CD4-positive, alpha-beta T cell treated with Interferon gamma for 1 hour (primary cell): ENCODE measurements around the gene HNRNPAB.
"Not testable (repeated sequence)": the region's sequence is repeated elsewhere in the genome, so short reads cannot be mapped to it uniquely, and the experiment has no call there.

Source experiments
- DNase-seq: peaks from one replicate; pipeline ENCODE4 v3.0.0-alpha.2; 2020

HNRNPAB gene

GRCh38 chr5:178198151-178198550, 6.2 kb upstream of the HNRNPAB start:
- not testable (repeated sequence) for DNase-seq

DNA sequence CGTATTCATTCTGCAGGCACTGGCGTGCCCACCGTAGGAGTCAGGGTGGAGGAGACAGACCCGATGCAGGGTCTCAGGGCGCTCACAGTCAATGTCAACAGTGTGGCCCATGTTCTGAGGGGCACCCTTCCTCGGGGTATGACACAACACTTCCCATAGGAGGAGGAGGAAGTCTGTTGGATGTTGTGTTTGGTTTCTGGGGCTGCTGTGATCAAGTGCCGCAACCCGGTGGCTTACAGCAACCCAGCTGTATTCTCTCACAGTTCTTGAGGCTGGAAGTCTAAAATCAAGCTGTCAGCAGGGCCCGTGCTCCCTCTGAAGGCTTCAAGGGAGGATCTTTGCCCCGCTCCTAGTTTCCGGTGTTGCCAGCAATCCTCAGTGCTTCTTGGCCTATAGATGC, 5.6 kb upstream of the HNRNPAB start:
- DNase-seq: no peak

- no peak for DNase-seq
Measured at GRCh38 chr5:178199581-178200434, 4.5 kb upstream of the HNRNPAB start.

GRCh38 chr5:178201221-178201926, 3.0 kb upstream of the HNRNPAB start:
- DNase-seq: no peak

- no peak for DNase-seq
Measured at GRCh38 chr5:178201927-178202235, 2.5 kb upstream of the HNRNPAB start.

GRCh38 chr5:178202541-178202940, 1.8 kb upstream of the HNRNPAB start:
- no peak for DNase-seq

- no peak for DNase-seq
Measured at GRCh38 chr5:178203670-178204181, 607 bp upstream of the HNRNPAB start.

DNA sequence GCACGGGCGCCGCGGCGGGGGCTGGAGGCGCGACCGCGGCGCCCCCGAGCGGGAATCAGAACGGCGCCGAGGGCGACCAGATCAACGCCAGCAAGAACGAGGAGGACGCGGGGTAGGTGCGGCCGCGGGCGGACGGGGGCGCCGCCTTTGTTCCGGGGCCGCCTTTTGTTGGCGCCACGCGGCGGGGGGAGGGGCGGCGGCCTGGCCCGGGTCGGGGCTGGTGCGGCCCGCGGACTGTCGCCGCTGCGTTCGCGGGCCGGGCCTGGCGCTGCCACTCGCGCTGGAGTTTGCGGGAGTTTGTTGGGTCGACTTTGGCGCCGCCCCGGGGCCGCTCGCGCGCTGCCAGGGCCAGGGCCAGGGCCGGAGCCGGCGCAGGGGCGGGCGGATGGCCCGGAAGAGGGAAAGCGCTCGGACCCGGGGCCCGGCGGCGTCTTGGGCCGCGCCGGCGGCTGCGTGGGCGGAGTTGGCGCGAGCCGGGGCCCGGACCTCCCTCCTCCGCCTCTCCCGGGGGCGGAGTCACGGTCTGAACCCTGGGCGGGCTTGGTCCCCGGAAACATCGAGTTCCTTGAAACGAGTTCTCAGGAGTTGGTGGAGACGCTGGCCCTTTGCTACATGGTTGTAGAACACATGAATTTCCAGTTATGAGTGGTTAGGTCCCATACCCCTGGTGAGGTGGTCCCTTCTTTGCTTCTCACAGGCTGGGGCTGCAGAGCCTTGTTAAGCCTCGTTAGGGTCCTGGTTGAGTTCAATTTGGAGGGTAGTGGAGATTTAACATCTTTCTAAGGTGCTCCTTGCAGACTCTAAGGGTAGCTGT, 809 bp downstream of the HNRNPAB start:
- peak; percentile 68 for DNase-seq

DNA sequence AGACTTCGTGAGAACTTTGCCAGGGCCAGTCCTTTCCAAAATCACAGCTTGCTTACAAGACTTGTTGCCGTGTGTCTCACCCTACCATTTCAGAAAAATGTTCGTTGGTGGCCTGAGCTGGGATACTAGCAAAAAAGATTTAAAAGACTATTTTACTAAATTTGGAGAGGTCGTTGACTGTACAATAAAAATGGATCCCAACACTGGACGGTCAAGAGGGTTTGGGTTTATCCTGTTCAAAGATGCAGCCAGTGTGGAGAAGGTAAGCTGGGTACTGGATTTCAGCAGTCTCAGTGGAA, 1.4 kb downstream of the HNRNPAB start:
- DNase-seq: no peak

DNA sequence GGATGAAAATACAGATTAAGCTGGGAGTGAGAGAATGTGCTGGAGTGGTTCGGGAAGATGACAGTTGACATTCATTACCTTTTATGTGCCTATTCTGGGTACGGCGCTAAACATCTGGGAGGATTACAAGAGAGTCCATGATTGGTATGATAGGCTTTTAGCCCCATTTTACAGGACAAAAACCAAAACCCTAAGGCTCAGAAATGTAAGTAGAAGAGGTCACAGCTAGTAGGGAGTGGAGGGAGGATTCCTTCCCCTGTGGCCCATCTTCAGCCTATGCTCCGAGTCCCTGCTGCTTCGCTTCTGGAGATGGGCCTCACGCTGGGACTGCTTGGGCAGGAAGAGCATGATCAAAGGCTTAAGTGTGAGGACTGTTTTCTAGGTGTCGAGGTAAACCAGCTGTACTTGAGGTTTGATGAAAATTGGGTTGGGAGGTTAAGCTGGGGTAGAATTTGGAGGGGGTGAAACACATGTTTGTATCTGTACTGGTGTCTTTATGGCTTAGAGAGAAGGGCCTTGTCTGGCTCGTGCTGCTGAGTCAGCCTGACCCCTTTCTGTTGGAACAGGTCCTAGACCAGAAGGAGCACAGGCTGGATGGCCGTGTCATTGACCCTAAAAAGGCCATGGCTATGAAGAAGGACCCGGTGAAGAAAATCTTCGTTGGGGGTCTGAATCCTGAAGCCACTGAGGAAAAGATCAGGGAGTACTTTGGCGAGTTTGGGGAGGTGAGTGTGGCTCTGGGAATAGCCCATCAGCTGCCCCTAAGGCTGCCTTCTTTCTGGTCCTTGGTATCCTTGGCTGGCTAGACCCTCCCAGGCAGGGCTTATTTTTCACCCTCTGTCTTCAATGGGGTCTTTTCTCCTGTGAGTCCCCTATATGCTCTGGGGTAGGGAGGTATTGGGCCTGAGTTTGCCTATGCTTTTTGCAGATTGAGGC, 2.1 kb downstream of the HNRNPAB start:
- no peak for DNase-seq

DNA sequence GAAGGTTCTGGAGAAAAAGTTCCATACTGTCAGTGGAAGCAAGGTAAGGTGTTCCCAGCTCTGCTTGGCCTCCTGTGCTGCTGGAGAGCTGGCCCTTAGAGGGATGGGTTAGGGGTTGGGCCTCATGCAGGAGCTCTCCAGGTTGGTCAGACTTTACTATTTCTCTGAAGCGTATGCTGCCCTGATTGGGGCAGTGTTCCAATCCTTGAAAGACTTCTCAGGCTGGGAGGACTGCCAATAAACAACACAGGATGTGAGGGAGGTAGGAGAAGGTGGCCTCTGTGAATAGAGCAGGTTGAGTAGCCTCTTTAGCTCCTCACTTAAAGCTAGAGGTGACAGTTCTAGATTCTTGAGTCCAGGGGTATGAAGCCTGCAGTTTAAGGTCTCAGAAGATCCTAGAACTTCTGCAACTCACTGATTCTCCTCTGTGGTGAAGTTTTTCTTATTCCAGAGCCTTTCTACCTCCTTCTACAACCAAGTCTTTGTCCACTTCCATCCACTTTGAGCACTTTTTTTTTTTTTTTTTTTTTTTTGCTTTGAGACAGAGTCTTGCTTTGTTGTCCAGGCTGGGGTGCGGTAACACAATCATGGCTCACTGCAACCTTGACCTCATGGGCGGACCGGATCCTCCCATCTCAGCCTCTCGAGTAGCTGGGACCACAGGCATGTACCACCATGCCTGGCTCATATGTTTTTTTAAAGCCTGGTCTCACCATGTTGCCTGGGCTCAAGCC, 3.0 kb downstream of the HNRNPAB start:
- DNase-seq: no peak

DNA sequence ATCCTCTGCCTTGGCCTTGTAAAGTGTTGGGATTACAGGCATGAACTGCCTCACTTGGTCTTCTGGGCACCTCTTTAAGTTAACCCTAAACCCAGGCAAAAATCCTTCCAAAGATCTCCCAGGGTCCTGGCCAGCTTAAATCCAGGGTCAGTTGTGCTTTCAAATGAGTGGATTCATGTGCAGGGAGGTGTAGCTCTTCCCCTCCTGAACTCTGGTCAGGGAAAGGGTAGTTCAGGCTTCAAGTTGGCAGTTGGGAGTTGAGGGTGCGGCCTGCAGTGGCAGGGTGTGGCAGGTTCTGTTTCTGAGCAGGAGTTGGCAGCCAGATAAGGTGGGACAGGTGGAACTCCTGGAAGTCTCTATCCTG, 3.6 kb downstream of the HNRNPAB start:
- no peak for DNase-seq

GRCh38 chr5:178208540-178209227, 4.4 kb downstream of the HNRNPAB start:
- DNase-seq: no peak

DNA sequence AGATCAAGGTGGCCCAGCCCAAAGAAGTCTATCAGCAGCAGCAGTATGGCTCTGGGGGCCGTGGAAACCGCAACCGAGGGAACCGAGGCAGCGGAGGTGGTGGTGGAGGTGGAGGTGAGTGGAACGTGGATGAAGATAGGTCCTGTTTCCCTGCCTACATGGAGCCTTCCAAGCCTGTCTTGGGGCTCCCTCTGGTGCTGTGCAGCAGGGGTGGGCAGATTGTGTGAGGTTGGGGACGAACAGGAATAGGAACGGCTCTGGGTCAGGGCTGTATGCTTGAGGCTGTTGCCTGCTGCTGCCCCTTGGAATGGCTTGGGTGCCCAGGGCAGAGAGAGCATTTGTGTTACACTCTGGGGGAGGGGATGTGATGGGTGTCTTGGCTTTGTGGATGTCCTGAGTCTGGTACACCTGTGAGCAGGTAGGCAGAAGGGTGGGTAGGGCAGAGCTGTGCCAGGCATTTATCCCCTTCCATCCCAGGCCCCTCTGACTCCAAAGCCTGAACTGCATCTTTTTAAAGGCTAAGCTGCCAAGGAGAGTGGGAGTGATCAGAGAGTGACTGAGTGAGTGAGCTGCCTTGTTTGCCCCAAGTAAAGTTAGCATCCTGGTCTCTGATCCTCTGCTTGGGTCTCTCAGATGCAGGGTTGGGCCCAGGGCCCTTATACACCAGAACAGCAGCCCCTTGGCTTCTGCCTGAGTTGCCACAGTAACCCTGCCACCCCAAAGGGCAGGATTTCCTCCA, 5.2 kb downstream of the HNRNPAB start:
- DNase-seq: no peak

- no peak for DNase-seq
Measured at GRCh38 chr5:178210073-178210535, 5.8 kb downstream of the HNRNPAB start.

DNA sequence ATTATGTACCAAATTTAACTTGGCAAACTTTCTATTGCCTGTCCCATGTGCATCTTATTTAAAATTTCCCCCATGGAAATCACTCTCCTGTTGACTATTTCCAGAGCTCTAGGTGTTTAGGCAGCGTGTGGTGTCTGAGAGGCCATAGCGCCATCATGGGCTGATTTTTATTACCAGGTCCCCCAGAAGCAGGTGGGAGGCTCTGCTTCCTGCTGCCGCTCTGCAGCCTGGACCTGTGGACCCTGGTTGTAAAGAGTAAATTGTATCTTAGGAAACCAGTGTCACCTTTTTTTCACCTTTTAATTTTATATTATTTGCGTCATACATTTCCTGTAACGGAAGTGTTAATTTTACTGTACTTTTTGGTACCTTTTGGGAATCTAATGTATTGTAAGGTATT, 6.4 kb downstream of the HNRNPAB start:
- DNase-seq: no peak

DNA sequence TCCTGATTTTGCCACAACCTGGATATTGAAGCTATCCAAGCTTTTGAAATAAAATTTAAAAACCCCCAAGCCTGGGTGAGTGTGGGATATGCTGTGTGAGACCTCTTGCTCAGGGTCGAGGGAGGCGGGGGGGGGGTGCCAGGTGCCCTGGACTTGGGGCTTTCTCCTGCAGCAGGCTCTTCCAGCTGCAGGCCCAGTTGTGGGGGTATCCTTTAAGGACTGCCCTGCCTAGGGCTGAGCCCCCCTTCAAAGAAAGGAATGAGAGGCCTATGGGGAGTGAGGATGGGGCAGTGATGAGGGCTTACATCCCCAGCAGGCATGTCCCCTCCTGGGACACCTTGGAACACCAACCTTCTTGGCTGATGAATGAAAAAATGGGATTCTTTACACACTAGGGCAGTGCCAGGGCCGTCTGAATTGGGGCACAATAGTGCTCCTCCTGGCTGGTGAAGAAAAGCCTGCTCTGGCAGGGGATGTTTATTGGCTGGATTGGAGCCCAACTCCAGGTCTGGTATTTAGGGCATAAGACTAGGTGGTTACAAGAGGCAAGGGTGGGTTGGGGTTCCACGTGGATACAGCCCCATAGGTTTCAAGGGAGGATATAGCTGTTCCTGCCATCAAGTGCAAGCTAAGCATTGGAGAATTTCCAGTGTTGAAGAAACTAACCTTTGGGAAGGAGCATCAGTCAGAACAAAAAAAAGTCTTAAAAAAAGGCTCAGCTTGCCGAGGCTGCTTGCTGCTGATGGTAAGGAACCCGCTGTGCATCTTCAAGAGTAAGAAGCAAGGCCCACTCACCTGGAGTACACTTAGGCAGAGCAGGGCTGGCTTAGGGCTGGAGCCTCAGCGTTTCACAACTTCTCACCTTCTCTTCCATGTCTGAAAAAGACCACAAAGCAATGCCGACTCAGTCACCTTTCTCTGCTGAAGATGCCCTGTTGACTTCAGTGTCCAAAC, 7.0 kb downstream of the HNRNPAB start:
- no peak for DNase-seq

DNA sequence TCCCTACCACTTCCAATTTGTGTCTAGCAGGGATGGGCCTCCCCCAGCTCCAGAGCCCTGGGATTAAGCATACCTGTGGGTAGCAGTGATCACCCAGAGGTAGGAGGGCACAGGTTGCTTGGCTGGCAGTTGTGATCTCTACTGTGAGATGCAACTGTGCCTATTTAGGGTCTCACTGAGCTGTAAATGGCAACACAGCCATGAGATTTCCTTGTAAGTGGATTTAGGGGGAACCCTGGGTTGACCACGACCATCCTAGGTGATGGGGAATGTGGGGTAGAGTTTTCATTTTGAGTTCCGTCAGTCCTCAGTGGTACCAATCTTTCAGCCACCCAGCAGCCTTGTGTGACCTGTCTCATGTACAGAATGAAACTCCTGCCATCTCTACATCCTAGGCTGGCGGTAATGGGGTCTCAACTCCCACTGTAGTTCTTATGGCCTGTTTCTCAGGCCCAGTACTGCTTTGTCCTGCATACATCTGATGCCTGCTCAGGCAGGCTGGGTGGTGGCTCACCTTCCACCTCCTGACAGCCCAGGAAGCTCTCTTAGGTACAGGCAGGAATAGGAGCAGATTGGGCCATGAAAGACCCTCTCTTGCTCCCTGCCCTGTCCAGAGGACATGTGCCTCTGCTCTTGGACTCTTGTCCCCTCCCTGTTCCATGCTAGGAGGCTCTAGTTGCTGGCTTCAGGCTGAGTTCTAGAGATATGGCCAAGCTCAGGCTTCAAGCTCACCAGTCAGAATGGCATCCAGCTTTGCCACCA, 8.1 kb downstream of the HNRNPAB start:
- DNase-seq: no peak
